DMS 273 (cell line): ENCODE results near the gene OSBPL5.

Experiments
- DNase-seq: peaks from one replicate; lab custom pipeline; 2025; ENCODE audit not compliant: unreplicated experiment; lab: John Stamatoyannopoulos, UW

Gene OSBPL5, protein sequence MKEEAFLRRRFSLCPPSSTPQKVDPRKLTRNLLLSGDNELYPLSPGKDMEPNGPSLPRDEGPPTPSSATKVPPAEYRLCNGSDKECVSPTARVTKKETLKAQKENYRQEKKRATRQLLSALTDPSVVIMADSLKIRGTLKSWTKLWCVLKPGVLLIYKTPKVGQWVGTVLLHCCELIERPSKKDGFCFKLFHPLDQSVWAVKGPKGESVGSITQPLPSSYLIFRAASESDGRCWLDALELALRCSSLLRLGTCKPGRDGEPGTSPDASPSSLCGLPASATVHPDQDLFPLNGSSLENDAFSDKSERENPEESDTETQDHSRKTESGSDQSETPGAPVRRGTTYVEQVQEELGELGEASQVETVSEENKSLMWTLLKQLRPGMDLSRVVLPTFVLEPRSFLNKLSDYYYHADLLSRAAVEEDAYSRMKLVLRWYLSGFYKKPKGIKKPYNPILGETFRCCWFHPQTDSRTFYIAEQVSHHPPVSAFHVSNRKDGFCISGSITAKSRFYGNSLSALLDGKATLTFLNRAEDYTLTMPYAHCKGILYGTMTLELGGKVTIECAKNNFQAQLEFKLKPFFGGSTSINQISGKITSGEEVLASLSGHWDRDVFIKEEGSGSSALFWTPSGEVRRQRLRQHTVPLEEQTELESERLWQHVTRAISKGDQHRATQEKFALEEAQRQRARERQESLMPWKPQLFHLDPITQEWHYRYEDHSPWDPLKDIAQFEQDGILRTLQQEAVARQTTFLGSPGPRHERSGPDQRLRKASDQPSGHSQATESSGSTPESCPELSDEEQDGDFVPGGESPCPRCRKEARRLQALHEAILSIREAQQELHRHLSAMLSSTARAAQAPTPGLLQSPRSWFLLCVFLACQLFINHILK

DNA sequence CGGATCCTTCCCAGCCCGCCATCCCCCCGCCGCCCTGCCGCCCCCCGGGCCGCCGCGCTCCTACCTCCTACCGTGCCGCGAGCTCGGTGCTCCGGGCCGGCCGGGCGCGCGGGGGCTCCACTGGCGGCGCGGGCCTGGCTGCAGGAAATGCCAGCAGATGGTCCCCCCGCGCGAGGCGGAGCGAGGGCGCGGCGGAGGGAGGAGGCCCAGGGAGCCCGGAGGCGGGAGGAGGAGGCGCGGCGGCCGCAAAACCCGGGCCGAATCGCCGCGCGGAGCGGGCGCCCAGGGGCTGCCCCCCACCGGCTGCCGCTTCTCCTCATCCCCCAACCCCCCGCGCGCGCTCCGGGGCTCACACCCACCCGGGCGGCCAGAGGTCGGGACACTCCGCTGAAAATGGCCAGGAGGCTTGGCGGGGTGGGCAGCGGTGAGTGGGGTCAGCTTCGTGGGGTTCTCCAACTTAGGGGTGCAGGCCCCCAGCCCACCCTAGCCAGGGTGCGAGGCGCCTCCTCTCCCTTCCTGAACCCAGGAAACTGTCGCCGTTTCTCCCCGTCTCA lies at the start of gene OSBPL5:
Gene OSBPL5, minus strand, starts transcription at position 159 of the 554 bp plus-strand sequence. CDS start 36,162 bp downstream, outside the sequence.
- peak; percentile 84 for DNase-seq

DNA sequence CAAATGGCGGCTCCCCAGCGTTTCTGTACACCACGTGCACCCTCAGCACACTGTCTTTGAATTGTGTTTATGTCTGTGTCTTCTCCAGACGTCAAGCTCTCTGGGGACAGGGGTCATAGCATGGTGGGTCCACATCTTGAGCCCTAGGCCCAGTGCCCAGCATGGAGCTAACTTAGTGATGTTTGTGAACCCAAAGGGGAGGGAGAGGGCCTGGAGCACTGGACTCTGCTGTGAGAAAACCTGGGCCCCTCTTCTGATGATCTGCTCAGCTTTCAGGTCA lies 49.2 kb upstream of the OSBPL5 start:
- DNase-seq, result no peak

DNA sequence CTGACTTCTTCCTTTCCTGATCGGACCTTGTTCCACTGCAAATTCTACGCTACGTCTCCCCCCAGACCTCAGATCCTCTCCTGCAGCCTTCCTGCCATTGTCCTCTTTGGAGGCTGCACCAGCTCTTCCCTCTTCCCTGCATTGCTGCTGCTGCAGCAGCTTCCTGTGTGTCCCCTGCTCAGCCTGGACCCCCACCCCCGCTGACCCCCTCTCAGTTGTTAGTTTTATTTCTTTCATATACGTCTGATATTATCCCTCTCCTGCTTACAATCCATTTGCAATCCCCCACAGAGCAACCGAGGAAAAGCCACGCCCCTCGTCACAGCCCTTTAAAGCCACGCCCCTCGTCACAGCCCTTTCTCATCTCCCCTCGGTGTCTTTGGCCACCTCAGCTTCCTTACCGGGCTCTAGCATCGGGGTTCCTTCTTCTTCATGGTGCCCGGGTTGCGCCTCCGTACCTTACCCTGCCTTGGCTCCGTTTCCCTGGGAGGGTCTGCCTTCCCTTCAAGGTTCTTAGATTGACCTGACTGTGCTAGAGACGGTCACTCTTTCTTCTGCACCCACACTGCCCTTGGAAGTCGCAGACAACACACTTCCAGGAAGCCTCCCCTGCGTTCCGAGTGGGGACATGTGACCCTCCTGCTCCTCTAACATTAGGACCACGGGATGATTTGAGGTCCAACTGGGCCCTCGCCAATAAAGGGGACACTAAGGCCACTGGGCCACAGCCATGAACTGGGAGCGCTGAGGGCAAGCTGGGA lies 48.7 kb upstream of the OSBPL5 start:
- no peak for DNase-seq

DNA sequence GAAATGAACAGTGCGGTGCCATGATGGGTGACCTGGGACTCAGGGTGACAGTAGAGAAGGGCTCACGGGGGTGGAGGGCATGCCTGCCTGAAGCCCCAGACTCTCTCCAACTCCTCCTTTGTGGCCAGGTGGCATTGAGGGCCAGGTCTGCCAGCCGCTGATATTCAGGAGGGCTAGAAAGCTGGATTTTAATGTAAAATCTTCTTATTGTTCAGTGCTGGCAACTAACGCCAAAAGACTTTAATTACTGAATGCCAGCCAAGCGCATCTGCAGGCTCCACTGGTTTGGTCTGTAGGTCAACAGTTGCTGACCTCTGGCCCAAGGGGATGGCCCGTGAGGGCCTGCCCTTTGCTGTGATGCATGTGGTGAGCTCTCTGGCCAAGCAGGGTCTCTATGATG lies 43.2 kb upstream of the OSBPL5 start:
- no peak for DNase-seq

DNA sequence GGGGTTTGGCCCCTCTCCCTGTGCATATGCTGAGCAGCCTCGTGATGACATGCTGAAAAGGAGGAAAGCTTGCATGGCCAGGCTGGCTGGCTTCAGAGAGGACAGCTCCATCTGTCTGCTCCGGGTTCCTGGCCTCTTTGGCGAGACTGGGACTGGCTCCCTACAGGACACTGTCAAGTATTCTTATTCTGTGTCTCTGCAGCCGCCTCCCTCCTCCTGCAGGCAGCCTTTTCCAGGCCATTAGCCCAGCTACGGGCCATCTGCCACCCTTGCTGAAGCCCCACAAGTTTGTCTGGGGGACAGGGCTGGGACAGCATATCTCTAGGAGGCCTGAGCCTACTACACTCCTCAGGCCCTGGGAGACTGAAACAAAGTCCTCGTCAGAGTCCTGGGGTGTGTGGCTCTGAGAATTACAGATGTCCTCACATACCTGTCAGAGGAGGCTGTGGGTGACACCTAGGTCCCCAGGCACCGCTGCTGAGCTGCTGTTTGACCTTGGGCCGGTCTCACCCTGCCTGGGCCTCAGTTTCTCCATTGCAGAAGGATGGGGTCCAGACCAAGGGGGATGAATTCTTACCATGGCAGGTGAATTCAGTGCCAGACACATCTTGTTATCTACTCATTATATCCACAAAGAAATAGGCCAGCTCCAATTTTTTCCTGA lies 42.5 kb upstream of the OSBPL5 start:
- DNase-seq, result peak; percentile 67

DNA sequence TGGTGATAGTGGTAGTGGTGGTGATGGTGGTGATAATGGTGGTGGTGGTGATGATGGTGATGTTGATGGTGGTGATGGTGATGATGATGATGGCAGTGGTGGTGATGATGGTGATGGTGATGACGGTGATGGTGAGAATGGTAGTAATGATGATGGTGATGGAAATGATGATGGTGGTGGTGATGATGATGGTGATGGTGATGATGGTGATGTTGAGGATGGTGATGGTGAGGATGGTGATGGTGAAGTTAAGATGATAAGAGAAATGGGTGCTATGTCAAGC lies 41.8 kb upstream of the OSBPL5 start:
- no peak for DNase-seq

DNA sequence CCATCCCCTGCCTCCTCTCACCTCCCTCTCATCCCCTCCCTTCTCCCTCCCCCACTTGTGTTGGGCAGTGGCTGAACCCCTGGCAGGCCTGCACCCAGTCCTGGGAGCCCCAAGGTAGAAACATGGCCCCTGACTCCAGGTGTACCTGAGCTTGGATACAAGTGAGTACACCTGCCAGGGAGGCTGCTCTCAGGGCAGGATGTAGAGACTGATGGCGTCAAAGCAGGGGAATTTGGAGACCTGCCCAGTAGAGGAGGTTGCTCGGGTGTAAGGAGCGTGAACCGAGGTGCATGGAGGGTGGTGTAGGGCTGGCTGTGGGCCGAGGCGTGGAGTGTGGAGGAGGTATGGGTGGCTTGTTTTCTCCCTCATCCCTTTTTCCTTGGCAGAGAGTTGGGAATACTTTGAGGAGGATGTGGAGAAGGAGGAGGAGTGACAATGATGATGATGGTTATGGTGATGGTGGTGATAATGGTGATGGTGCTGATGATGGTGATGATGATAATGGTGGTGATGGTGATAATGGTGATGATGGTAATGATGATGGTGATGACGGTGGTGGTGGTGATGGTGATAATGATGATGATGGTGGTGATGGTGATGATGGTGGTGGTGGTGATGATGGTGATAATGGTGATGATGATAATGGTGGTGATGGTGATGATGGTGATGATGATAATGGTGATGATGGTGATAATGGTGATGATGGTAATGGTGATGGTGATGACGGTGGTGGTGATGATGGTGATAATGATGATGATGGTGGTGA lies 41.2 kb upstream of the OSBPL5 start:
- no peak for DNase-seq

DNA sequence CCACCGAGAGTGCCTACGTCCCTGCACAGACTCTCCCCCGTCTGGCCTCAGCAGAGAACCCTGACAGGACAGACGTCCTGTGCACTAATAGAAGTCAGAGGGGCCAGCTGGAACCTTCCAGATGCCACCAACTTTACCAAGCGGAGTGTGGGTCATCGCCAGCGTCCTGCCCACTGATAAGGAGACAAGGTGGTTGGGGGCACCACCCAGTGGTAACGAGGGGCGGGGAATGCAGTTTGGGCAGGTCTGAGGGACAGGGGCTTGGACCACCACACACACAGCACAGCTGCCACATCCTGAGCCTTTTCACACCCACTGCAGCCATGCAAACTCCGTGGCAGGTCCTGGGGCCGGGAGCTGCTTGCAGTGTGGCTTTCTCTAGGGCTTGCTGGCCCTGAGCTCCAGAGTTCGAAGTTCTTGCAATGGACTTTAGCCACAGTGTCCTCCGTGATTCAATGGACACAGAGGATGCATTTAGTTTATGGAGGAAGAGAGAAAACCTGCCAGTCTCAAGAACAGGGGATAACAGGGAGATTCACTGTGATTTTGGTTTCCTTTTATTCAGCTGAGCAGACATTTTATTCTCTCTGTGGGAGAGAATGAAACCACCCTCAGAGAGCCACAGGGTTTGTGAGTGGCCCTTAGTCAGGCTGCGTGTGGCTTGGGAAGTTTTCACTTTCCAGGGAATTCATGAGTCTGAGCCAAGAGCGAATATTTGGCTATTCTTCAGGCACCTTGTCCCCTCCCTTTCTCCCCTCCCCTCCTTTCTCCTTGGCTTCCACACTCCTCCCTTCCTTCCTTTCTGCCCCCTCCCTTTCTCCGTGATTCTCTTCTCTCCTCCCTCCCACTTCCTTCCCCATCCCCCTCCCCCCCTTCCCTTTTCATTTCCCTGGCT lies 40.4 kb upstream of the OSBPL5 start:
- no peak for DNase-seq

DNA sequence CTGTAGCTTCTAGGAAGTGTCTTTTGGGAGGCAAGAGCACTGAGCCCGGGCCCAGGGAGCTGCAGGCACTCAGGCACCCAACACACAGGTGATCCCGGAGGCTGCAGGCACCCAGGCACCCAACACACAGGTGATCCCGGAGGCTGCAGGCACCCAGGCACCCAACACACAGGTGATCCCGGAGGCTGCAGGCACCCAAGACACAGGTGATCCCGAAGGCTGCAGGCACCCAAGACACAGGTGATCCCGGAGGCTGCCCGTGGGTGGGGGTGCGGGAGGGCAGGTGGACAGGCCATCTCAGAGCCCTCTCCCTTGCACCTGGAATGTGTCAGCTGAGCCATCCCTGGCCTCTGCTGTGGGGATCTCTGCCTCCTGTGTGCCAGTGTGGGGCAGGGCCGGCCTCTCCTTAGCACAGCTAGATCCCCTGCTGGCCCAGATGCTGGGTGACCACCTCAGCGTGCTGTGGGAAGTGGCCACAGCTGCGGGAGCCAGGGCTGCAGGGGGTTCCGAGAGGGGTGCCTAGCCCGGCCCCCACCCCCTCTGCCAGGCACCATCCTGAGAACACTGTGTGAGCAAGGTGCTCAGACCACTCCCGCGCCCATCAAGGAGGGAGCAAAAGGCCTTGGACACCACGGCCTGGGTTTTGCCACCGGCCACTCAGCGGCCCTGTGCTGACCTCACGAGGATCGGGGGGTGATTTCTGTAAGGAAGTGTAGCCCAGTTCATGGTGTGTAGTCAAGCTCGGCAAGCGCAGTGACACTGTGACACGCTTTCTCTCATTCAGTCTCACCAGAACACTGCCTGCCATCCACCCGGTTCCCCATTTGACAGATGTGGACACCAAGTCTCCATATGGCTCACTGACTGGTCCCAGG lies 39.3 kb upstream of the OSBPL5 start:
- DNase-seq, result no peak

DNA sequence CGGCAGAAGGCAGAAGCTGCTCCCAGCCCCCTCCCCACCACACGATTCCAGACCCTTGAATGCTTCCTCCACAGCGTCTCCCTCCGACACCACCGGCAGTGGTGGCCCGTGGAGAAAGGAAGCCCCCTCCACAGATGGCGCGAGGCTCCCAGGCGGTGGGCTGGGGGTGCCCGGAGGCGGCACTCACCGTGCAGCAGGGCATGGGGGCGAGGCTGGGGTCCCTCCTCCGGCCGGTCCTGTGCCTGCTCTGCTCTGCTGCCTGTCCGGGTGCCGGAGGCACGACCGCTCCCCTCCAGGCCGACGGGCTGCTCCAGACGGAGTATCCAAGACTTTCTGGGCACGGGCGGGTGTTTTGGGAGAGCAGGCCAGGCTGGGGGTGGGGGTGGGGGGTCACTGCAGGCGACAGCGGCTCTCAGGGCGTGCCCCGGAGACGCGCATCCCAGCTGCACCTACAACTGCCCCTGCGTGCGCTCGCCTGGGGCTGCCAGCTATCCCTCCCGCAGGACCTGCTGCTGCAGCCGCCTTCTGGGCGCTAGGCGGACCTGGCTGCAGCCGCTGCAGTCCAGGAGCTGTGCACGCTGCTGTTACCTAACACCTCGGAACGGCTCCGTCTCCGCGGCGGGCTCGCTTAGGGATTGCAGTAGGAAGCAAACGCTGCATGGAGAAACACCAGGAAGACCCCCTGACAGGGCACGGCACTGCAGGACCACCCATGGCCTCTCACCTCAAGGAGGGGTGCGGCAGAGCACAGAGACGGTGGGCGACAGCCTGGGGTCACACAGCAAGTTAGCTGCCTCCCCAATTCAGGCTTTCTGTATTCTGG lies 38.3 kb upstream of the OSBPL5 start:
- DNase-seq, result peak; percentile 66

DNA sequence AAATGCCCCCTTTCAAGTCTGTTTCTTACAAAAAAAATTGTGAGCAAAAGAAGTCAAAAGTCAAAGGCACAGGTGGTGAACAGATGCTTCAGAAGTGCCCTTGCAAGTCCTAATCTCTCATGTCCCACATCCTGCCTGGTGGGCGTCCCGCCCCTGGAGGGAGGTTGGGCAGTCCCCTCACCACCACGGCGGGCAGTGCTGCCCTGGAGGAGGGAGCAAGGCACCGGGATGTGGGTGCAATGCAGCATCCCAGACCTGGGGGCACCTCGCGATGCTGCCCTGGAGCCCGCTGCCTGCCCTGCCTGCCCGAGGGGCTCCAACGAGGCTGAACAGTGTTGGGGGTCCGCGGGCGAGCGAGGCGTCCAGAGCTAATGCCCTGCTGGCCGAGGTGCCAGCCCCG lies 37.6 kb upstream of the OSBPL5 start:
- DNase-seq, result peak; percentile 36

DNA sequence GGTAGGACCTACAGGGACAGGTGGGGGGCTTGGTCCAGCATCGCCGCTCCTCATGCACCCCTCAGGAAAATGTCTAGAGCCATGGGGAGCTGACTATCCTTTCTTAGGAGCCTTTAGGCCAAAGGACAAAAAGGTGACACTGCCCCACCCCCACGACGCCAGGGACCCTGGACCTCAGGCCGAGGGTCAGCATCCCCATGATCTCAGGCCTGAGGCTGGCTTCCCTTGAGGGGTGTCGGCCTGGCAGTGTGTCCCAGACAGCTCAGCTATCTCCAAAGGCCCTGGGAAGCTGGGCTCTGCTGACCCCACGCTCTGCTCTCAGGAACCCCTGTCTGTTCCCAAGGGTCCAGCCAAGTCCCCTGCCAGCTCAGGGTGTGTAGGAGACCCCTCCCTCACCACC lies 37.2 kb upstream of the OSBPL5 start:
- no peak for DNase-seq

DNA sequence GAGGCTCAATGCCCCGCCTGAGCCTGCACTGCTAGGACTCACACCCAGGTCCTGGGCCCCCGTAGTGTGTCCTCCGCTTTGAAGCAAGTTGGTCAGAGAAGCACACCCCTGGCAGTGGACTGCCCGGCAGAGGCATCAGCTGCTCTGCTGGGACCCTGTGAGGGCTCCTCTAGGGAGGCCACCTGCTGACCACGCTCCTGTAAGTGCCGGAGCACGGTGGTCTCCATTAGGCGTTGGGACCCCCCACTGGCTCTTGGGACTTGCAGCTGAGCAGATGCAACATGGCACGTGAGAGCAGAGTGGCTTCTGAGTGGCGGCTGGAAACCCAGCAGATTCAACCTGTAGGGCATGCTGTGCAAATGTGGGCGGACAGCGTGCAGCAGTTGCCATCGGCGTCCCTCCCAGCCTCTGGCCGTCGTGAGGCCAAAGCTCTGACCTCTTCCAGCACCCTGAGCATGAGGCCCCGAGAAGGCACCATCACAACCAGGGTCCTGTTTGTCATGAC lies 36.6 kb upstream of the OSBPL5 start:
- DNase-seq, result no peak

DNA sequence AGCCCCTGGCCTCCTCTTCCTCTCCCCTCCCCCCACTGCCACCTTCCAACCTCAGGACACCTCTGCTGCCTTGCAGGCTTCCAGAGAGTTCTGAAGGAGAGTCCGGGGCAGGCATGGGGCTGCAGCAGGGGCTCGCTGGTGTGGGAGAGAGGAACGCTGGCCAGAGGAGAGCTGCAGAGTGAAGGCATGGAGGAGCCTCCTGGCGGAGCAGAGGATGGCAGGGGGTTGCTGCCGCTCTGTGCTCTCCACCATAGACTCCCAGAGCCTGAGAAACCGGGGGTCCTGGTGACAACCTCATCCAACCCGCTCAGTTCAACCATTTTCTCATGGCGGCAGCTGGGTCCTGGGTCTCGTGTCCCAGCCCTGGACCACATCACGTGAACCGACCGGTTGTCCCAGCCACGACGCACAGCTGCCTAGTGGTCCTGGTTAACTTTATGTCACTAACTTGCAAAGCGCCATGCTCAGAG lies 36.0 kb upstream of the OSBPL5 start:
- no peak for DNase-seq

DNA sequence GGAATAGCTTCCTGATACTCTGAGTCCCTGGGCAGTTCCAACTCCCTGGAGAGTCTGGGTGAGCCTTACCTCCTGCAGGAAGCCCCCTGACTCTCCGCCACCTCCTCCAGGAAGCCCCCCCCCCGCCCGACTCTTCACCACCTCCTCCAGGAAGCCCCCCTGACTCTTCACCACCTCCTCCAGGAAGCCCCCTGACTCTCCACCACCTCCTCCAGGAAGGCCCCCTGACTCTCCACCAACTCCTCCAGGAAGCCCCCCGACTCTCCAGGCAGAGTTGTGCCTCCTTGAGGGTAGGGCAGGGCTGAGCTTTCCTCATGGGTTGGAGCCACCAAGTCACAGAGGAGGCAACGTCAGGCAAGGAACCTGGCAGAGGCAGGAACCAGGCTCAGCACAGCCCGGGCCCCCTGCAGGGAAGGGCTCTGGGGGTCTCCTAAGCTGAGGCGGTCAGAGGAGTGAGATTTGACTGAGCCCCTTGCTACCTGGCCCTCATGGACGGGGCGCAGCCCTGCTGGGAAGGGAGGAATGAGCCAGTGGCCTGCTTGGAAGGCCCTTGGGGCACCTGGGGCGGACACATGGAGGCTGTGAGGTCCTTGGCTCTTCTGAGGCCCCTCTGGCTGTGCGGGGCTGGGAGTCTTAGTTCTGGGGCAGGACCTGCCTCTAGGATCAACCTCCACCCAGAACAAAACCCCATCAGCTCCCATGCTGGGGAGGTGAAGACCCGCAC lies 35.4 kb upstream of the OSBPL5 start:
- no peak for DNase-seq

DNA sequence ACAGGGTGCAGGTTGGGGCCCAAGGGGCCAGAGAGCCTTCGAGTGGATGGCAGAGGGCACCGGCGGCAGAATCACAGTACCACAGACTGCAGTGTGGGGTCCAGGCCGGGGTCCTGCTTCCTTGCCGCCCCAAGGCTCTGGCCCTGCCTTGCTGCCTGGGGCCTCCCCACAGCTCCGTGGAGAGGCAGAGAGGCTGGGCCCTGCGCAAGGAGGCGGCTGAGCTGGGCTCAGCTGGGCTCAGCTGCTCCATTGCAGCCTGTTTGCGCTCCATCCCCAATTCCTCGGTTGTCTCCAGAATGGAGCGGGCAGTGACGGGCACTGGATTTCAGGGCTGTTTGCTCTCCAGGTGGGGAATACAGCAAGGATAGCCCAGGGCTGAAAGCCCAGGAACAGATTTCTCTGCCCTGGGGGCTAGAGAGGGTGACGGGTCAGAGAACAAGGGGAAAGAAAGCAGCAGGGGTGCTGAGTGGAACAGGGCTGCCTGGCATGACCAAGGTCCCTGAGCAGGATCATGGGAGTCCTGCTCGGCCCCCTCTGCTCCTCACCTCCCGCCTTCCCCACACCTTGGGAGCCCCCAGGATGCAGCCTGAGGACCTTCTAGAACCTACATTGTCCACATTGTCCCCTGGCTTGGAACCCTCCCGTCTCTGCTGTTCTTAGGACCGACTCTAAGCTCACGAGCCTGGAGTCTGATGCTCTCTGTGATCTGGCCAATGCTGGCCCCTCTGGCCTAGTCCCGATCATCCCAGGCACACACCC lies 34.6 kb upstream of the OSBPL5 start:
- no peak for DNase-seq
